ENCODE data around the gene USP34. TPM values are rescaled to one million over a fixed set of nuclear protein-coding genes. Genes with fewer than 3 reads are reported as not detected.

Gene USP34
- total RNA-seq, 4 donors from 2014 or later: 120 to 210 (median 157) TPM

DNA sequence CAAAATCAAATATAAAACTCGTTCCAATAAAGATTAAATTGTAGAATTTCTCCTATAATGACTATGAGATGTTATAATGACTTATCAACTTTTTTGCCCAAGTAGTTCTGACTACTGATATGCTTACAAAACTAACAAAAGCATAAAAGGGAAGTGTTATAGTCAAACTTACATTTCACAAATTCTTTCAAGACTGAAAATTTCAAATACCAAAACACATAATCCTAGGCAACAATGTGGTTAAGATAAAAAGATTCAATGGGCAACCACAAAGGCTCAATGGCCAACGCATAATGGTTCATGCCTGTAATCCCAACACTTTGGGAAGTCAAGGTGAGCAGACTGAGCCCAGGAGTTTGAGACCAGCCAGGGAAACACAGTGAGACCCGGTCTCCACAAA lies 135.7 kb downstream of the USP34 start:
- Histone ChIP-seq H3K4me3 (no peak overlapping the region), H3K4me1 (no peaks in the 10 kb centered on the region), H3K27me3 (no peaks in the 10 kb centered on the region), H3K27ac (no peak overlapping the region), H3K36me3 (peaks cover 0 to 70% of the 10 kb centered on the region in 2 donors), H3K9me3 (no peaks in the 10 kb centered on the region)
- TF ChIP-seq EP300 (IDR thresholded peaks at IDR 0.05) (no peak), POLR2A (IDR thresholded peaks at IDR 0.05) (no peak), POLR2AphosphoS5 (IDR thresholded peaks at IDR 0.05) (no peak)
- TF ChIP-seq, protein P1, sequence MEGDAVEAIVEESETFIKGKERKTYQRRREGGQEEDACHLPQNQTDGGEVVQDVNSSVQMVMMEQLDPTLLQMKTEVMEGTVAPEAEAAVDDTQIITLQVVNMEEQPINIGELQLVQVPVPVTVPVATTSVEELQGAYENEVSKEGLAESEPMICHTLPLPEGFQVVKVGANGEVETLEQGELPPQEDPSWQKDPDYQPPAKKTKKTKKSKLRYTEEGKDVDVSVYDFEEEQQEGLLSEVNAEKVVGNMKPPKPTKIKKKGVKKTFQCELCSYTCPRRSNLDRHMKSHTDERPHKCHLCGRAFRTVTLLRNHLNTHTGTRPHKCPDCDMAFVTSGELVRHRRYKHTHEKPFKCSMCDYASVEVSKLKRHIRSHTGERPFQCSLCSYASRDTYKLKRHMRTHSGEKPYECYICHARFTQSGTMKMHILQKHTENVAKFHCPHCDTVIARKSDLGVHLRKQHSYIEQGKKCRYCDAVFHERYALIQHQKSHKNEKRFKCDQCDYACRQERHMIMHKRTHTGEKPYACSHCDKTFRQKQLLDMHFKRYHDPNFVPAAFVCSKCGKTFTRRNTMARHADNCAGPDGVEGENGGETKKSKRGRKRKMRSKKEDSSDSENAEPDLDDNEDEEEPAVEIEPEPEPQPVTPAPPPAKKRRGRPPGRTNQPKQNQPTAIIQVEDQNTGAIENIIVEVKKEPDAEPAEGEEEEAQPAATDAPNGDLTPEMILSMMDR (IDR thresholded peaks at IDR 0.05): no peak
- 87 to 93% methylated on average over 2 to 3 of the region's 3 CpGs for WGBS, 2 donors (ENCODE audit: low coverage in 1 of 2)
- ATAC-seq: no peak

DNA sequence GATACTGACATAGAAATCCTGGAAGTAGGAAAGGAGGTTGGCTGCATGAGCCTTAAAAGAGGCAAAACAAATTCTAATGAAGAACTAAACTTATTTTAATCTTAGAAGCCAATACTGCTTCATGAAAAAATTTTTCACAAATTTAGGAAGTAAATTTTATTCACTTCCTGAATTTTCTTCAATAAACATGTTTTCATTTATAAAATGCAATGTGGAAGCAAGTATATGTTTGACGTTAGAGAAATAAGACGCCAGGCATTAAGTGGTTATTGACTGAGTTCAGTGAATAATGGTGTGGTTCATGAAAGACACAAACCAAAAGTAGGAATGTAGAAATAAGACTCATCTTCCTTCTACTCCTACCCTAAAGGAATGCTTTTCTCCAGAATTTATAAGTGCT lies 136.4 kb downstream of the USP34 start:
- no peaks in the 10 kb centered on the region for H3K9me3 ChIP-seq
- H3K36me3 ChIP-seq: peaks cover 0 to 73% of the 10 kb centered on the region in 2 donors
- H3K4me3 ChIP-seq: no peak overlapping the region
- ATAC-seq: no peak
- WGBS, 2 donors (ENCODE audit: low coverage in 1 of 2): 84 to 85% methylated on average over 2 of the region's 2 CpGs
- no peak overlapping the region for H3K27ac ChIP-seq
- TF ChIP-seq, protein P1 (IDR thresholded peaks at IDR 0.05): no peak
- TF ChIP-seq POLR2A (IDR thresholded peaks at IDR 0.05) (no peak), EP300 (IDR thresholded peaks at IDR 0.05) (no peak), POLR2AphosphoS5 (IDR thresholded peaks at IDR 0.05) (no peak)
- H3K4me1 ChIP-seq: no peaks in the 10 kb centered on the region
- no peaks in the 10 kb centered on the region for H3K27me3 ChIP-seq

DNA sequence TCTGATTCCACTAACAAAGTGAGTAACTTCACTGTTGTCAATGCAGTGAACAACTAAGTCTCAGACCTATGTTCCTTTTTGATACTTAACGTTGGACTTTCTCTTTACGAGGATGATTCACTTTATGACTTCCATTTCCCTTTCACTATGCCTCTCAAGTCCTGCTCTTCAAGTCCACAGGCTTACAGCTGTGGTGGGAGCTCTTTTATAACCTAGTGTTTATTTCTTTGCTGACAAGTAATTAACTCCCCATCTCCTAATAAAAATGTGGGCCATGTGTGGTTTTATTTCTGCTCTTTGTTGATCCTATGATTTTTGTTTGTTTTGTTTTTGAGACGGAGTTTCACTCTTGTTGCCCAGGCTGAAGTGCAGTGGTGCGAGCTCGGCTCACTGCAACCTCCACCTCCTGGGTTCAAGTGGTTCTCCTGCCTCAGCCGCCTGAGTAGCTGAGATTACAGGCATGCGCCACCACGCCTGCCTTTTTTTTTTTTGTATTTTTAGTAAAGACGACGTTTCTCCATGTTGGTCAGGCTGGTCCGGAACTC lies 142.1 kb downstream of the USP34 start:
- TF ChIP-seq POLR2AphosphoS5 (IDR thresholded peaks at IDR 0.05) (no peak), POLR2A (IDR thresholded peaks at IDR 0.05) (no peak), EP300 (IDR thresholded peaks at IDR 0.05) (no peak)
- TF ChIP-seq, protein P1 (IDR thresholded peaks at IDR 0.05): no peak
- H3K4me1 ChIP-seq: no peaks in the 10 kb centered on the region
- H3K36me3 ChIP-seq: peaks cover 0 to 77% of the 10 kb centered on the region in 2 donors
- WGBS, 2 donors (ENCODE audit: low coverage in 1 of 2): 60 to 90% methylated on average over 4 to 10 of the region's 11 CpGs
- no peaks in the 10 kb centered on the region for H3K9me3 ChIP-seq
- ATAC-seq: no peak
- H3K27ac ChIP-seq: no peak overlapping the region
- no peaks in the 10 kb centered on the region for H3K27me3 ChIP-seq
- no peak overlapping the region for H3K4me3 ChIP-seq

DNA sequence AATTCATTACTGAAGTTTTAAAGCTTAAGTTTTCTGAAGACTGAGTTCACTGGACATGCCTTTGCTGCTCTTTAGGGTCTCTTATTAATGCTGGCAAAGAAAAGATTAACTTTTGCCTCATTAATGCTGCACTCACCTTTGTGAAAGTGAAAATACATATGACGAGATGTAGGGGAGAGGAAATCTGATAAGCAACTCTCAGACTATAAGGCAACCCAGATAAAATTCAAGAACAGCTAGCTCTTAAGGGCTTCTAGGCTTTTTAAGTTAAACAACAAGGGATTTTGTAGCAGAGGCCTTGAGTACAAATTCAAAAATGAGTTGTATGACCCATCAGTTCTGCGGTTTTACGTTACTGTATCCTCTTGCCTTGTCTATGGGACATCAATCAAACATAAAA lies 143.7 kb downstream of the USP34 start:
- no peak for TF ChIP-seq POLR2A (IDR thresholded peaks at IDR 0.05)
- TF ChIP-seq EP300 (IDR thresholded peaks at IDR 0.05): no peak
- no peak for TF ChIP-seq POLR2AphosphoS5 (IDR thresholded peaks at IDR 0.05)
- TF ChIP-seq, protein P1 (IDR thresholded peaks at IDR 0.05): no peak
- no peaks in the 10 kb centered on the region for H3K9me3 ChIP-seq
- WGBS, 2 donors (ENCODE audit: low coverage in 1 of 2): 87 to 90% methylated on average over 3 of the region's 3 CpGs
- H3K27me3 ChIP-seq: no peaks in the 10 kb centered on the region
- H3K4me3 ChIP-seq: no peak overlapping the region
- H3K36me3 ChIP-seq: peaks cover 0 to 84% of the 10 kb centered on the region in 2 donors
- H3K4me1 ChIP-seq: no peaks in the 10 kb centered on the region
- ATAC-seq: no peak
- H3K27ac ChIP-seq: no peak overlapping the region

DNA sequence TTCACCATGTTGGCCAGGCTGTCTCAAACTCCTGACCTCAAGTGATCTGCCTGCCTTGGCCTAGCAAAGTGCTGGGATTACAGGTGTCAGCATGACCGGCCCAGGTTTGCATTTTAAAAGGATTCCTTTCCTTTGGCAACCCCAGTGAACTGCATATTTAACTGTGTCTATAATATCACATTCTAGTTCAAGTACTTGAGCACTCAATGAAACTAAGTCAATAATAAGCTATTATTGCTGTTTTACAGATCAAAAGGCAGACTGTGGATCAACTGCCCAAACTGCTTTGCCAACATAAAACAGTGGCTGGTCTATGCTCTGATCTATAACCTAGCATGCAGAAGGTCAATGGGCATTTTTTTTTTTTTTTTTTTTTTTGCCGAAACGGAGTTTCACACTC lies 144.5 kb downstream of the USP34 start:
- Histone ChIP-seq H3K4me1 (no peaks in the 10 kb centered on the region), H3K27me3 (no peaks in the 10 kb centered on the region), H3K27ac (no peak overlapping the region), H3K4me3 (no peak overlapping the region), H3K9me3 (no peaks in the 10 kb centered on the region), H3K36me3 (peaks cover 0 to 87% of the 10 kb centered on the region in 2 donors)
- 60 to 100% methylated on average over 1 of the region's 3 CpGs for WGBS, 2 donors (ENCODE audit: low coverage in 1 of 2)
- TF ChIP-seq EP300 (IDR thresholded peaks at IDR 0.05): no peak
- no peak for TF ChIP-seq POLR2A (IDR thresholded peaks at IDR 0.05)
- no peak for TF ChIP-seq POLR2AphosphoS5 (IDR thresholded peaks at IDR 0.05)
- TF ChIP-seq, protein P1 (IDR thresholded peaks at IDR 0.05): no peak
- ATAC-seq: no peak

Data from gastroesophageal sphincter (tissue), 4 donors.